Amygdala (tissue), 56 donors: ENCODE data around the gene MRGPRG.
"Not testable (repeated sequence)": the region's sequence is repeated elsewhere in the genome, so short reads cannot be mapped to it uniquely, and the experiment has no call there.

ENCODE experiments used
- DNase-seq, 56 donors: peaks; one replicate each; lab custom pipeline; 2025; lab: John Stamatoyannopoulos, UW

MRGPRG gene

GRCh38 chr11:3177931-3178330 lies 40.7 kb downstream of the MRGPRG start:
- DNase-seq = no peak

- no peak for DNase-seq
Measured at GRCh38 chr11:3176487-3176886, 42.1 kb downstream of the MRGPRG start.

GRCh38 chr11:3175194-3175593 lies 43.4 kb downstream of the MRGPRG start:
- no peak for DNase-seq

- DNase-seq = no peak
Measured at GRCh38 chr11:3174387-3174786, 44.2 kb downstream of the MRGPRG start.

GRCh38 chr11:3173795-3174194 lies 44.8 kb downstream of the MRGPRG start:
- no peak for DNase-seq

GRCh38 chr11:3171931-3172560 lies 46.6 kb downstream of the MRGPRG start:
- DNase-seq = no peak

- DNase-seq = no peak
Measured at GRCh38 chr11:3170756-3171650, 47.6 kb downstream of the MRGPRG start.

- DNase-seq = no peak
Measured at GRCh38 chr11:3170044-3170755, 48.4 kb downstream of the MRGPRG start.

- peak in 4 of 56 donors; percentile 23 to 42 (median 34) for DNase-seq
Measured at GRCh38 chr11:3169255-3170043, 49.2 kb downstream of the MRGPRG start.

GRCh38 chr11:3168742-3169254 lies 49.8 kb downstream of the MRGPRG start:
- DNase-seq = not testable (repeated sequence)
